ENCODE results near the gene MAN2A2. TPM values are rescaled to one million over a fixed set of nuclear protein-coding genes. Genes with fewer than 3 reads are reported as not detected.
A peak's percentile ranks its signal among the peaks of the same experiment; 100 is the strongest.

The MAN2A2 gene
- total RNA-seq, 2 donors from 2014 or later, result 53.0 to 57.6 TPM

DNA sequence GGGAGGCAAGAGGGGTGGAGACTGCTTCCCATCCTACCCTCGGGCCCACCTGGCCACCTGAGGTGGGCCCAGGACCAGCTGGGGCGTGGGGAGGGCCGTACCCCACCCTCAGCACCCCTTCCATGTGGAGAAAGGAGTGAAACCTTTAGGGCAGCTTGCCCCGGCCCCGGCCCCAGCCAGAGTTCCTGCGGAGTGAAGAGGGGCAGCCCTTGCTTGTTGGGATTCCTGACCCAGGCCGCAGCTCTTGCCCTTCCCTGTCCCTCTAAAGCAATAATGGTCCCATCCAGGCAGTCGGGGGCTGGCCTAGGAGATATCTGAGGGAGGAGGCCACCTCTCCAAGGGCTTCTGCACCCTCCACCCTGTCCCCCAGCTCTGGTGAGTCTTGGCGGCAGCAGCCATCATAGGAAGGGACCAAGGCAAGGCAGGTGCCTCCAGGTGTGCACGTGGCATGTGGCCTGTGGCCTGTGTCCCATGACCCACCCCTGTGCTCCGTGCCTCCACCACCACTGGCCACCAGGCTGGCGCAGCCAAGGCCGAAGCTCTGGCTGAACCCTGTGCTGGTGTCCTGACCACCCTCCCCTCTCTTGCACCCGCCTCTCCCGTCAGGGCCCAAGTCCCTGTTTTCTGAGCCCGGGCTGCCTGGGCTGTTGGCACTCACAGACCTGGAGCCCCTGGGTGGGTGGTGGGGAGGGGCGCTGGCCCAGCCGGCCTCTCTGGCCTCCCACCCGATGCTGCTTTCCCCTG is 21.0 kb upstream of the MAN2A2 start:
- intact Hi-C loops (cut with DNase I), result loop anchor here in 1 of 2 donors (10.0 kb wide), 3 partner anchors 63 to 377 kb away; no protein-coding TSS in a partner anchor

DNA sequence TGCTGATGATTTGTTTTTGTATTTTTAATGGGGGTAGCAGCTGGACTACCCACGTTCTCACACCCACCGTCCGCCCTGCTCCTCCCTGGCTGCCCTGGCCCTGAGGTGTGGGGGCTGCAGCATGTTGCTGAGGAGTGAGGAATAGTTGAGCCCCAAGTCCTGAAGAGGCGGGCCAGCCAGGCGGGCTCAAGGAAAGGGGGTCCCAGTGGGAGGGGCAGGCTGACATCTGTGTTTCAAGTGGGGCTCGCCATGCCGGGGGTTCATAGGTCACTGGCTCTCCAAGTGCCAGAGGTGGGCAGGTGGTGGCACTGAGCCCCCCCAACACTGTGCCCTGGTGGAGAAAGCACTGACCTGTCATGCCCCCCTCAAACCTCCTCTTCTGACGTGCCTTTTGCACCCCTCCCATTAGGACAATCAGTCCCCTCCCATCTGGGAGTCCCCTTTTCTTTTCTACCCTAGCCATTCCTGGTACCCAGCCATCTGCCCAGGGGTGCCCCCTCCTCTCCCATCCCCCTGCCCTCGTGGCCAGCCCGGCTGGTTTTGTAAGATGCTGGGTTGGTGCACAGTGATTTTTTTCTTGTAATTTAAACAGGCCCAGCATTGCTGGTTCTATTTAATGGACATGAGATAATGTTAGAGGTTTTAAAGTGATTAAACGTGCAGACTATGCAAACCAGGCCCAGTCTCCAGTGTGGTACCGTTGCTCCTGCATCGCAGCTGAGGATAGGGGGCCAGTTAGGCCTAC is 20.1 kb upstream of the MAN2A2 start:
- DNase-seq (ENCODE audit: low spot score), result no peak

More for the DNA sequence above, 21.0 kb upstream of the MAN2A2 start:
- DNase-seq (ENCODE audit: low spot score), result no peak

DNA sequence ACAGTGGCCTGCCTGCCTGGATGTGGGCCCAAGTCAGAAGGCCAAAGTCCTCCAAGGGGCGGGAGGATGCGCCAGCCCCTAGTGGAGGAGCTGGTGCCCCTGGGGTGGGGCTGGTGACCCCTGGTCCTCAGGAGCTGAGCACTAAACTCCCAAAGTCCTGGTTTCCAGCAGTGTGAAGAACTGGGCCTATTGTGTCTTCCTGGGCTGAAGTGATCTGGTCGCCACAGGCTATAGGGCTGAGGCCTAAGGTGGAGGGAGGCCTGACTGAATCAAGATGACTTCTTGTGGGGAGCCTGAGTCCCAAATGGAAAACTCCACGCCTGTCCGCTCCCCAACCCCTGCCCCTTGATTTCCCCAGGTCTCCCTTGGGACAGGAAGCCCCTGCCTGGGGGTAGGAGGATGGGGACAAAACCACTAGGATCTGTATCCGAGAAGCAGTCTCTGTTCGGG is 19.6 kb upstream of the MAN2A2 start:
- DNase-seq (ENCODE audit: low spot score), result no peak
- intact Hi-C loops (cut with DNase I), result loop anchor here in 1 of 2 donors (10.0 kb wide), 3 partner anchors 61 to 379 kb away; no protein-coding TSS in a partner anchor

More for the DNA sequence above, 20.1 kb upstream of the MAN2A2 start:
- intact Hi-C loops (cut with DNase I), result loop anchor here in 1 of 2 donors (10.0 kb wide), 3 partner anchors 62 to 378 kb away; no protein-coding TSS in a partner anchor

DNA sequence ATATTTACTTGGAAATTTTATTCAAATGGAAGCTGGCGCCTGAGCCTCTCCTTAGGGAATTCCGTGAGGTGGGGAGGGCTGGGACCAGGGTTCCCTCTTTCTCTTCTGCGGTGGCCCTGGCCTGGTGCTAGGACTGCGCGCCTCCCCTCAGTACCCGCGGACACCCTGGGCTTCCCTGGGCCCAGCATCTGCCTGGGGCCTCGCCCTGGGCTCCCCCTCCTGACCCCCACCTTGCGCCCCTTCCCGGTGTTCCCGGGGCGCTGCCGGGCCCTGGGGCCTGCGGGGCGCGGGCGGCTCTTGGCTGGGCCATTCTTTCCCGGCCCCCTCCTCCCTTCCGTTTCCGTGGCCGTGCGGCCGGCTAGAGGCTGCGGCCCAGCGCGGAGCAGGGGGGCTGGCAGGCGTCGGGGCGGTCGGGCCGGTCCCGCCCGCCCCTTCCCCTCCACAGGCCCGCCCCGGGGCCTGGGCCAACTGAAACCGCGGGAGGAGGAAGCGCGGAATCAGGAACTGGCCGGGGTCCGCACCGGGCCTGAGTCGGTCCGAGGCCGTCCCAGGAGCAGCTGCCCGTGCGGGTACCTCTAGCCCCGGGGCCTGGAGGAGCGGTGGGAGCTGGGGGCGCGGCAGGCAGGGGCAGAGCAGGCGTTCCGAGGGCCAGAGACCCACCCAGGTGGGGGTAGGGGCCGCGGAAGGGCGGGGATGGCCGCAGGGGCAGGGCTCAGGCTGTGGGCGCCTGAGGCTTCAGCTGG is 19.0 kb upstream of the MAN2A2 start, which contains the start of gene FES:
Gene FES, plus strand, starts transcription at position 529 of the 743 bp plus-strand sequence. CDS start 542 bp downstream, outside the sequence.
- intact Hi-C loops (cut with DNase I), result loop anchor here (2.0 to 10.0 kb wide), 4 partner anchors 61 to 379 kb away; no protein-coding TSS in a partner anchor
- DNase-seq (ENCODE audit: low spot score), result peak; percentile 94

GRCh38 chr15:90884719-90885431 is 18.2 kb upstream of the MAN2A2 start:
- intact Hi-C loops (cut with DNase I), result loop anchor here (2.0 to 10.0 kb wide), 4 partner anchors 60 to 380 kb away; no protein-coding TSS in a partner anchor
- DNase-seq (ENCODE audit: low spot score), result peak; percentile 84

GRCh38 chr15:90885432-90886290 is 17.4 kb upstream of the MAN2A2 start:
- peak; percentile 94 for DNase-seq (ENCODE audit: low spot score)
- intact Hi-C loops (cut with DNase I), result loop anchor here (2.0 to 10.0 kb wide), 4 partner anchors 59 to 381 kb away; no protein-coding TSS in a partner anchor

- no peak for DNase-seq (ENCODE audit: low spot score)
- intact Hi-C loops (cut with DNase I), result loop anchor here in 1 of 2 donors (10.0 kb wide), 3 partner anchors 59 to 381 kb away; no protein-coding TSS in a partner anchor
Measured at GRCh38 chr15:90886291-90886614, 16.8 kb upstream of the MAN2A2 start.

DNA sequence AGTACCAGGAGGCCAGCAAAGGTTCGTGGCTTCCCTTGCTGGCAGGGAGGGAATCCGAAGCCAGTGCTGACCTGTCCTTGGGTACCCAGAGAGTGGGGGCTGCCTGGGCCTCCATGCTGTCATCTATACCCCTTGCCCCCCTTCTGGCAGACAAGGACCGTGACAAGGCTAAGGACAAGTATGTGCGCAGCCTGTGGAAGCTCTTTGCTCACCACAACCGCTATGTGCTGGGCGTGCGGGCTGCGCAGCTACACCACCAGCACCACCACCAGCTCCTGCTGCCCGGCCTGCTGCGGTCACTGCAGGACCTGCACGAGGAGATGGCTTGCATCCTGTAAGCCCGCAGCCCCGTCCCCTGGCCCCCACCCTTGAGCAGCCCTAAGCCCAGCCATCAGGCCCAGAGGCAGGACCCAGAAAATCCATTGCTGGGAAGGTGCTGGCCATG is 16.0 kb upstream of the MAN2A2 start:
- intact Hi-C loops (cut with DNase I), result loop anchor here in 1 of 2 donors (10.0 kb wide), 3 partner anchors 58 to 382 kb away; no protein-coding TSS in a partner anchor
- DNase-seq (ENCODE audit: low spot score), result no peak

DNA sequence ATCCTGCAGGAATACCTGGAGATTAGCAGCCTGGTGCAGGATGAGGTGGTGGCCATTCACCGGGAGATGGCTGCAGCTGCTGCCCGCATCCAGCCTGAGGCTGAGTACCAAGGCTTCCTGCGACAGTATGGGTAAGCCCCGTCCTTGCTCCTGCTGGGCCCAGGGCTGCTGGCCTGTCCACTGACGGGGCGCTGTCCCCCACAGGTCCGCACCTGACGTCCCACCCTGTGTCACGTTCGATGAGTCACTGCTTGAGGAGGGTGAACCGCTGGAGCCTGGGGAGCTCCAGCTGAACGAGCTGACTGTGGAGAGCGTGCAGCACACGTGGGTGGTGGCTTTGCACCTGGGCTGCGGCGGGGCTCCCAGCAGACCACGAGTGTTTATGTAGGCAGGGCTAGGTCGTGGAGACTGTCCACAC is 13.8 kb upstream of the MAN2A2 start:
- intact Hi-C loops (cut with DNase I), result loop anchor here in 1 of 2 donors (10.0 kb wide), 3 partner anchors 55 to 385 kb away; no protein-coding TSS in a partner anchor

DNA sequence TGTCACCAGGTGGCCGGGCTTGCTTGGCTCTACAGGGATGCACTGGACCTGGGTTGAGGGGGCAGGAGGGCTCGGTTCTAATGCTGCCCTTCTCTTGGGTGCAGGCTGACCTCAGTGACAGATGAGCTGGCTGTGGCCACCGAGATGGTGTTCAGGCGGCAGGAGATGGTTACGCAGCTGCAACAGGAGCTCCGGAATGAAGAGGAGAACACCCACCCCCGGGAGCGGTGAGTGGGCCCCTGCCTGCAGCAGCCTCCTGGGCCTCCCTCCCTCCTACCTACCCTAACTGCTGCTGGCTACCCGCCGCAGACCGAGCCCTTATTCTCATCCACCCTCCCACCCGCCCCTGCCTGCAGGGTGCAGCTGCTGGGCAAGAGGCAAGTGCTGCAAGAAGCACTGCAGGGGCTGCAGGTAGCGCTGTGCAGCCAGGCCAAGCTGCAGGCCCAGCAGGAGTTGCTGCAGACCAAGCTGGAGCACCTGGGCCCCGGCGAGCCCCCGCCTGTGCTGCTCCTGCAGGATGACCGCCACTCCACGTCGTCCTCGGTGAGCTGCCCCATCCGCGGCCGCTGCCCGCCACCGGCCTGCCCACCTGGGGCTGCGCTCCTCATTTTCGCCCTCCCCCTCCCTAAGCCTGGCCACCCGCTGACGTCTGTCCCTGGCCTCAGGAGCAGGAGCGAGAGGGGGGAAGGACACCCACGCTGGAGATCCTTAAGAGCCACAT is 13.2 kb upstream of the MAN2A2 start:
- intact Hi-C loops (cut with DNase I), result loop anchor here in 1 of 2 donors (10.0 kb wide), 3 partner anchors 55 to 385 kb away; no protein-coding TSS in a partner anchor
- no peak for DNase-seq (ENCODE audit: low spot score)

More for the DNA sequence above, 13.8 kb upstream of the MAN2A2 start:
- no peak for DNase-seq (ENCODE audit: low spot score)

DNA sequence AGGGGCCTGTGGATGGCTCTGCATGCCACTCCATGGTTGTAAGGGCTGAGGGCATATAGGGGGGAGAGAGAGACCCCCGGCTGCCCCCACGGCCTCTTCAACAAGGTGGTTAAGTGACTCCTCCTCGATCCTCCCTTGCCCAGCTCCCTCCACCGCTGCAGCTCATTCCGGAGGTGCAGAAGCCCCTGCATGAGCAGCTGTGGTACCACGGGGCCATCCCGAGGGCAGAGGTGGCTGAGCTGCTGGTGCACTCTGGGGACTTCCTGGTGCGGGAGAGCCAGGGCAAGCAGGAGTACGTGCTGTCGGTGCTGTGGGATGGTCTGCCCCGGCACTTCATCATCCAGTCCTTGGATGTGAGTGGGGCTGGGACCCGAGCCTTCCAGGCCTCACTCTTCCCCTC is 12.3 kb upstream of the MAN2A2 start:
- DNase-seq (ENCODE audit: low spot score), result no peak
- intact Hi-C loops (cut with DNase I), result no loop called here

- intact Hi-C loops (cut with DNase I), result no loop called here
- DNase-seq (ENCODE audit: low spot score), result no peak
Measured at GRCh38 chr15:90891346-90891949, 11.7 kb upstream of the MAN2A2 start.

- DNase-seq (ENCODE audit: low spot score), result no peak
- intact Hi-C loops (cut with DNase I), result no loop called here
Measured at GRCh38 chr15:90892023-90892422, 11.1 kb upstream of the MAN2A2 start.

- intact Hi-C loops (cut with DNase I), result no loop called here
- DNase-seq (ENCODE audit: low spot score), result no peak
Measured at GRCh38 chr15:90892498-90893174, 10.5 kb upstream of the MAN2A2 start.

DNA sequence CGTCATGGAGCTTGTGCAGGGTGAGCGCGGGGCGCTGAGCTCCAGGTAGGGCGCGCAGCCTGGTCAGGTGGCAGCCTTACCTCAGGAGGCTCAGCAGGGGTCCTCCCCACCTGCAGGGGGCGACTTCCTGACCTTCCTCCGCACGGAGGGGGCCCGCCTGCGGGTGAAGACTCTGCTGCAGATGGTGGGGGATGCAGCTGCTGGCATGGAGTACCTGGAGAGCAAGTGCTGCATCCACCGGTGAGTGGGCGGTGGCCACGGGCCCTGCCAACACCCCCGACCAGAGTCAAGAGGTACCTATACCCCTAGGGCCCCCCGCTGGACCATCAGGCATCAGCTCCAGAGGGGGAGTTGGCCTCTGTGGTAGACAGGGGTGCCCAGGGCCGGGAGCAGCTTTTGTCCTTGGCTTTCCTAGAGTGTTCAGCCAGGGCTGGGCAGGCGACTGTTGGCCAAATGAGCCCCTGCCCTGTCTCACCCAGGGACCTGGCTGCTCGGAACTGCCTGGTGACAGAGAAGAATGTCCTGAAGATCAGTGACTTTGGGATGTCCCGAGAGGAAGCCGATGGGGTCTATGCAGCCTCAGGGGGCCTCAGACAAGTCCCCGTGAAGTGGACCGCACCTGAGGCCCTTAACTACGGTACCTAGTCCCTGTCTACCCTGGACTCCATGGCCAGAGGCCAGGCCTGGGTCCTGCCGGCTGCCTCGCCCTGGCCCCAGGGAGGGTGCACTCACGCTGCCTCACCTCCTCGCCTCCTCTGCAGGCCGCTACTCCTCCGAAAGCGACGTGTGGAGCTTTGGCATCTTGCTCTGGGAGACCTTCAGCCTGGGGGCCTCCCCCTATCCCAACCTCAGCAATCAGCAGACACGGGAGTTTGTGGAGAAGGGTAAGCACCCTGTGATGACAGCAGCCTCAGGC is 9.7 kb upstream of the MAN2A2 start:
- no peak for DNase-seq (ENCODE audit: low spot score)
- intact Hi-C loops (cut with DNase I), result no loop called here

Measured in posterior vena cava (tissue), 2 donors.